Smooth muscle cell of the coronary artery (primary cell): ENCODE measurements around the gene RORB. TPM values are rescaled to one million over a fixed set of nuclear protein-coding genes. Genes with fewer than 3 reads are reported as not detected.

Source experiments
- total RNA-seq: library from RNA; depleted of rRNA; stranded (reverse); fragments of >200 nt; gene quantifications from 2 replicates; pipeline ENCODE4 v1.2.3, GENCODE V29; 2014; ENCODE audit warnings: low replicate concordance

The RORB gene
- total RNA-seq: 0.08 and 0.82 TPM in 2 replicates

DNA sequence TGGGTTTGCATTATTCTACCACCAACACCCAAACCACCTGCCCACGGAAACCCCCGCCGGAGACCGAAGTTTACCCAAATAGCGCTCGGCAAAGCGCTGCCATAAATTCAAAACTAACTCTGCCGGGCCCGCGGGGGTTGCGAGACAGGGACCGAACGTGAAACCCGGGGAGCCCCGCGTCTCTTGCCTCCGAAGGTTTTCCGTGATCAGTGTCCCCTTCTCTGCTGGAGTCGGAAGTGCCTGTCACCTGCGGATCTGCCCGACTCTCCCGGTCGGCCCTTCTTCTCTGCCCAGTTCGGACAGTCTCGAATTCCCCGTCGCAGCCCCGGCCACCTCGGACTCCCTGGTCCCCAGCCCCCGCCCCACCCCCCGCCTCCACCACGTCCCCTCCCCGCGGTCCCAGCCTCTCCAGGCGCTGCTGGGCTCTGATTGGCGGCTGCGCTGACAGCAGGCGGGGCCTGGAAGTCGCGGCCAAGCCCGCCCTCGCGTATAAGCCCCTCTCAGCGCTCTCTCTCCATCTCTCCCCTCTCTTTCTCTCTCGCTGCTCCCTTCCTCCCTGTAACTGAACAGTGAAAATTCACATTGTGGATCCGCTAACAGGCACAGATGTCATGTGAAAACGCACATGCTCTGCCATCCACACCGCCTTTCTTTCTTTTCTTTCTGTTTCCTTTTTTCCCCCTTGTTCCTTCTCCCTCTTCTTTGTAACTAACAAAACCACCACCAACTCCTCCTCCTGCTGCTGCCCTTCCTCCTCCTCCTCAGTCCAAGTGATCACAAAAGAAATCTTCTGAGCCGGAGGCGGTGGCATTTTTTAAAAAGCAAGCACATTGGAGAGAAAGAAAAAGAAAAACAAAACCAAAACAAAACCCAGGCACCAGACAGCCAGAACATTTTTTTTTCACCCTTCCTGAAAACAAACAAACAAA lies at the start of gene RORB:
Gene RORB, plus strand, starts transcription at position 517 of the 929 bp plus-strand sequence. CDS start 642 bp downstream, outside the sequence.

